ENCODE measurements around the gene AUTS2.

The AUTS2 gene

GRCh38 chr7:70338015-70338414 lies 739.7 kb downstream of the AUTS2 start:
- DNase-seq: no peak
- Histone ChIP-seq H3K27me3 (ENCODE audit: insufficient read depth, low read depth, severe bottlenecking) (no peaks in the 10 kb centered on the region), H3K4me3 (ENCODE audit: low read depth, low read length) (no peak overlapping the region), H3K9me3 (ENCODE audit: severe bottlenecking) (no peaks in the 10 kb centered on the region), H3K36me3 (no peaks in the 10 kb centered on the region), H3K27ac (no peak overlapping the region)
- TF ChIP-seq CTCF (IDR thresholded peaks at IDR 0.05; ENCODE audit: low read depth, low read length): no peak

- no peaks in the 10 kb centered on the region for H3K9me3 ChIP-seq (ENCODE audit: severe bottlenecking)
- no peak for DNase-seq
- no peak overlapping the region for H3K4me3 ChIP-seq (ENCODE audit: low read depth, low read length)
- H3K36me3 ChIP-seq: no peaks in the 10 kb centered on the region
- TF ChIP-seq CTCF (IDR thresholded peaks at IDR 0.05; ENCODE audit: low read depth, low read length): no peak
- H3K27me3 ChIP-seq (ENCODE audit: insufficient read depth, low read depth, severe bottlenecking): no peaks in the 10 kb centered on the region
- no peak overlapping the region for H3K27ac ChIP-seq
Measured at GRCh38 chr7:70340236-70340635, 742.0 kb downstream of the AUTS2 start.

GRCh38 chr7:70341446-70341845 lies 743.2 kb downstream of the AUTS2 start:
- Histone ChIP-seq H3K9me3 (ENCODE audit: severe bottlenecking) (no peaks in the 10 kb centered on the region), H3K27me3 (ENCODE audit: insufficient read depth, low read depth, severe bottlenecking) (no peaks in the 10 kb centered on the region), H3K36me3 (no peaks in the 10 kb centered on the region), H3K4me3 (ENCODE audit: low read depth, low read length) (no peak overlapping the region), H3K27ac (no peak overlapping the region)
- TF ChIP-seq CTCF (IDR thresholded peaks at IDR 0.05; ENCODE audit: low read depth, low read length): no peak
- DNase-seq: no peak

GRCh38 chr7:70343519-70343918 lies 745.2 kb downstream of the AUTS2 start:
- no peak for TF ChIP-seq CTCF (IDR thresholded peaks at IDR 0.05; ENCODE audit: low read depth, low read length)
- Histone ChIP-seq H3K4me3 (ENCODE audit: low read depth, low read length) (no peak overlapping the region), H3K36me3 (no peaks in the 10 kb centered on the region), H3K27ac (no peak overlapping the region), H3K9me3 (ENCODE audit: severe bottlenecking) (no peaks in the 10 kb centered on the region), H3K27me3 (ENCODE audit: insufficient read depth, low read depth, severe bottlenecking) (no peaks in the 10 kb centered on the region)
- DNase-seq: no peak

- no peaks in the 10 kb centered on the region for H3K27me3 ChIP-seq (ENCODE audit: insufficient read depth, low read depth, severe bottlenecking)
- no peak for TF ChIP-seq CTCF (IDR thresholded peaks at IDR 0.05; ENCODE audit: low read depth, low read length)
- no peak for DNase-seq
Measured at GRCh38 chr7:70344726-70345125, 746.5 kb downstream of the AUTS2 start.

GRCh38 chr7:70346844-70347462 lies 748.7 kb downstream of the AUTS2 start:
- TF ChIP-seq CTCF (IDR thresholded peaks at IDR 0.05; ENCODE audit: low read depth, low read length): no peak
- Histone ChIP-seq H3K4me3 (ENCODE audit: low read depth, low read length) (no peak overlapping the region), H3K27me3 (ENCODE audit: insufficient read depth, low read depth, severe bottlenecking) (no peaks in the 10 kb centered on the region), H3K36me3 (no peaks in the 10 kb centered on the region), H3K27ac (no peak overlapping the region), H3K9me3 (ENCODE audit: severe bottlenecking) (no peaks in the 10 kb centered on the region)
- no peak for DNase-seq

More at GRCh38 chr7:70344726-70345125, 746.5 kb downstream of the AUTS2 start:
- Histone ChIP-seq H3K36me3 (no peaks in the 10 kb centered on the region), H3K27ac (no peak overlapping the region), H3K4me3 (ENCODE audit: low read depth, low read length) (no peak overlapping the region), H3K9me3 (ENCODE audit: severe bottlenecking) (no peaks in the 10 kb centered on the region)
